ENCODE data around the gene ZFP36L2. TPM values are rescaled to one million over a fixed set of nuclear protein-coding genes. Genes with fewer than 3 reads are reported as not detected.

Gene ZFP36L2
- polyA plus RNA-seq, 1 of the 3 experiments (the other 2 are of a cell fraction), result 18.4 TPM

DNA sequence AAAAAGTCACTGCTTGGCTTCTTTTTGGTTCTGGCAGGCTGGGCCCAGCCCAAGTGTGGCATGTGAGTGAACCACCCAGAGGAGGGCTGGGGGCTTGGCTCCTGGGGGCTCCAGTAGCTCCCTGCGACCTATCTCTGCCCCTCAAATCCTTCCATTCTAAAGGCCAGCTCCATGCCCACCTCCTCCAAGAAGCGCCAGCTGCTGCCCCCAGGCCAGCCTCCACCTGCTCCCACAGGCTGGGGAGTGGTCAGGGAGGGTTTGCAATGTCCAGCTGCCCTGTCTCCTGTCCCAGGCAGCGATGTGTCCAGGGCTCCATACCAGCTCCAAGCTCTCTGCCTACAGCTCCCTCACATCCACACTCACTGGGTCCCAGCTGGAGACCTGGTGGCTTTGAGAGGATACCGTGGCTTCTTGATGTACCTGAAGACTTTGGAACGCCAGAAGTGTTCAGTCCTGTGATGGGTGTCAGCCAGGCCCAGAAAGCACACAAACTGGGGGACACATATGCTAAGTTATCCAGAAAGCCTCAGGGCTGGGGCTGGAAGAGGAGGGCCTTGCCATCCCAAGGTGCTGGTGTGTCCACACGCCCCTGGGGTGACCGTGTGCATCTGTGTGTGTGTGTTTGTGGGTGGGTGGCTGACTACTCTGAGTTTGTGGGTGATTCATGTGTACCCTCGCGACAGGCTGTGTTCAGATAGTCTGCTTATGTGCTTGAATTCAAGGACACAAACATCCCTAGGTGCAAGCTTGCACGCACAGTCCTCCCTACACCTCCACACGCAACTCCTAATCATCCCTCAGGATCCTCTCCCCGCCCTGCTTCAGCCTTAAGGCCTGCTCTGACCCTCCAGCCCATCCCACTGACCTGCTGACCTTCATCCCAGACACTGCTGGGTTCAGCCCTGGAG is 33.4 kb downstream of the ZFP36L2 start:
- H3K36me3 ChIP-seq (replicated peaks in 1 of 2; ENCODE audit: control insufficient read depth in 1 of 2, insufficient read depth in 2 of 2, low read length in 1 of 2), result no peaks in the 10 kb centered on the region
- no peak overlapping the region for H3K27ac ChIP-seq (ENCODE audit: low read depth in 2 of 2, low read length in 1 of 2)
- TF ChIP-seq SMC3 (IDR thresholded peaks at IDR 0.05; ENCODE audit: low read depth, low read length), result no peak
- TF ChIP-seq TAF1 (IDR thresholded peaks at IDR 0.05; ENCODE audit: borderline replicate concordance, low read depth, low read length), result no peak
- TF ChIP-seq, protein P1, sequence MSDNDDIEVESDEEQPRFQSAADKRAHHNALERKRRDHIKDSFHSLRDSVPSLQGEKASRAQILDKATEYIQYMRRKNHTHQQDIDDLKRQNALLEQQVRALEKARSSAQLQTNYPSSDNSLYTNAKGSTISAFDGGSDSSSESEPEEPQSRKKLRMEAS (IDR thresholded peaks at IDR 0.05; ENCODE audit: low read depth), result no peak
- no peak for TF ChIP-seq FOSL2 (IDR thresholded peaks at IDR 0.05; ENCODE audit: borderline replicate concordance, low read depth)
- no peak for TF ChIP-seq EZH2phosphoT487 (IDR thresholded peaks at IDR 0.05; ENCODE audit: borderline replicate concordance, low read depth)
- no peak for TF ChIP-seq GABPA (IDR thresholded peaks at IDR 0.05; ENCODE audit: low read depth)
- no peak for TF ChIP-seq MXI1 (IDR thresholded peaks at IDR 0.05; ENCODE audit: low read depth, low read length)
- no peak for TF ChIP-seq GATA2 (CRISPR knock-in tag; IDR thresholded peaks at IDR 0.05)
- TF ChIP-seq NFIC (IDR thresholded peaks at IDR 0.05; ENCODE audit: borderline replicate concordance), result no peak
- TF ChIP-seq, protein P2, sequence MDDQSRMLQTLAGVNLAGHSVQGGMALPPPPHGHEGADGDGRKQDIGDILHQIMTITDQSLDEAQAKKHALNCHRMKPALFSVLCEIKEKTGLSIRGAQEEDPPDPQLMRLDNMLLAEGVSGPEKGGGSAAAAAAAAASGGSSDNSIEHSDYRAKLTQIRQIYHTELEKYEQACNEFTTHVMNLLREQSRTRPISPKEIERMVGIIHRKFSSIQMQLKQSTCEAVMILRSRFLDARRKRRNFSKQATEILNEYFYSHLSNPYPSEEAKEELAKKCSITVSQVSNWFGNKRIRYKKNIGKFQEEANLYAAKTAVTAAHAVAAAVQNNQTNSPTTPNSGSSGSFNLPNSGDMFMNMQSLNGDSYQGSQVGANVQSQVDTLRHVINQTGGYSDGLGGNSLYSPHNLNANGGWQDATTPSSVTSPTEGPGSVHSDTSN (IDR thresholded peaks at IDR 0.05), result no peak
- no peak for TF ChIP-seq MEF2A (IDR thresholded peaks at IDR 0.05; ENCODE audit: borderline replicate concordance, low read depth)
- ChIA-PET POLR2A (interaction anchor here (1.1 kb wide), 1 partner anchor 29 kb away, joined by 4 read pairs; no protein-coding TSS in a partner anchor), CTCF (interaction anchor here (0.7 to 2.5 kb wide), 6 partner anchors 13 to 292 kb away, joined by 3 to 7 read pairs (median 3); no protein-coding TSS in a partner anchor)
- H3K9me2 ChIP-seq, result no peaks in the 10 kb centered on the region
- no peak overlapping the region for H2AFZ ChIP-seq (ENCODE audit: low read depth)
- H3F3A ChIP-seq (replicated peaks; ENCODE audit: insufficient read depth), result no peaks in the 10 kb centered on the region
- H3K4me1 ChIP-seq (ENCODE audit: control insufficient read depth in 1 of 2, insufficient read depth in 2 of 2, low read depth in 1 of 2, low read length in 1 of 2), result peaks cover 0 to 14% of the 10 kb centered on the region in 2 experiments; a peak in 1 of 4 replicates
- WGBS (ENCODE audit: low lambda C conversion rate), result 86% methylated on average over 11 of the region's 12 CpGs
- H4K20me1 ChIP-seq (ENCODE audit: insufficient read depth), result no peaks in the 10 kb centered on the region
- H3K4me3 ChIP-seq (ENCODE audit: low read depth in 2 of 2, low read length in 1 of 2), result no peak overlapping the region
- no peaks in the 10 kb centered on the region for H3K79me2 ChIP-seq (ENCODE audit: insufficient read depth)
- no peaks in the 10 kb centered on the region for H3K27me3 ChIP-seq (ENCODE audit: insufficient read depth)
- no peak overlapping the region for H3K9ac ChIP-seq
- DNase-seq, result no peak
- no peaks in the 10 kb centered on the region for H3K9me3 ChIP-seq
- no peak overlapping the region for H3K4me2 ChIP-seq

DNA sequence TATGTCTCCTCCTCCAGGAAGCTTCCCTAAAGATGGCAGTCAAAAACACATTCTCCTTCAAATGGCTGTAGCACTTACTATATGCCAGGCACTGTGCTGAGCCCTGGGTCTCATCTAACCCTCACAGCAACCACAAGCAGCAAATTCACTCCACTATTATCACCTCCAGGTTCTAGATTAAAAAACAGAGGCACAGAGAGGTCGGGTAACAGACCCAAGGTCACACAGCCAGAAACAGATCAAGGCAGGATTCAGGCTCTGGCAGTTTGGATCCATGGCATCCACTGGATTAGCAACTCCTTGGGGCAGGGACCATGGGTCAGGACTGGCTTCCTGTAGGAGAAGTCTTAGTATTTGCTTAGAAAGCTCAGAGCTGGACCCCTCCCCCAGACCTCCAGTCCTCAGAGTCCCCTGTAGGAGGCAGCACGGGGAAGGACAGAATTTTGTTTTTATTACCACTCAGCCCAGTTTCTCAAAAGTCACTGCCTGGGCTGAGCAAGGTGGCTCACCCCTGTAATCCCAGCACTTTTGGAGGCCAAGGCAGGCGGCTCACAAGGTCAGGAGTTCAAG is 34.4 kb downstream of the ZFP36L2 start:
- H2AFZ ChIP-seq (ENCODE audit: low read depth), result no peak overlapping the region
- 0 out of 2 replicates have a peak, but pooled peaks have one; percentile 2 for TF ChIP-seq RAD21 (IDR thresholded peaks at IDR 0.05; ENCODE audit: low read length)
- TF ChIP-seq, protein P3, sequence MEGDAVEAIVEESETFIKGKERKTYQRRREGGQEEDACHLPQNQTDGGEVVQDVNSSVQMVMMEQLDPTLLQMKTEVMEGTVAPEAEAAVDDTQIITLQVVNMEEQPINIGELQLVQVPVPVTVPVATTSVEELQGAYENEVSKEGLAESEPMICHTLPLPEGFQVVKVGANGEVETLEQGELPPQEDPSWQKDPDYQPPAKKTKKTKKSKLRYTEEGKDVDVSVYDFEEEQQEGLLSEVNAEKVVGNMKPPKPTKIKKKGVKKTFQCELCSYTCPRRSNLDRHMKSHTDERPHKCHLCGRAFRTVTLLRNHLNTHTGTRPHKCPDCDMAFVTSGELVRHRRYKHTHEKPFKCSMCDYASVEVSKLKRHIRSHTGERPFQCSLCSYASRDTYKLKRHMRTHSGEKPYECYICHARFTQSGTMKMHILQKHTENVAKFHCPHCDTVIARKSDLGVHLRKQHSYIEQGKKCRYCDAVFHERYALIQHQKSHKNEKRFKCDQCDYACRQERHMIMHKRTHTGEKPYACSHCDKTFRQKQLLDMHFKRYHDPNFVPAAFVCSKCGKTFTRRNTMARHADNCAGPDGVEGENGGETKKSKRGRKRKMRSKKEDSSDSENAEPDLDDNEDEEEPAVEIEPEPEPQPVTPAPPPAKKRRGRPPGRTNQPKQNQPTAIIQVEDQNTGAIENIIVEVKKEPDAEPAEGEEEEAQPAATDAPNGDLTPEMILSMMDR (IDR thresholded peaks at IDR 0.05), result peak; percentile 28; the same call in 1 of the 2 replicates
- TF ChIP-seq FOXJ3 (CRISPR knock-in tag; IDR thresholded peaks at IDR 0.05), result no peak
- TF ChIP-seq FOSL2 (IDR thresholded peaks at IDR 0.05; ENCODE audit: borderline replicate concordance, low read depth), result no peak
- H3K9ac ChIP-seq, result no peak overlapping the region
- WGBS (ENCODE audit: low lambda C conversion rate), result 76% methylated on average over 3 of the region's 3 CpGs
- no peak overlapping the region for H3K4me2 ChIP-seq
- H3K79me2 ChIP-seq (ENCODE audit: insufficient read depth), result no peaks in the 10 kb centered on the region
- H3K4me3 ChIP-seq (ENCODE audit: low read depth in 2 of 2, low read length in 1 of 2), result no peak overlapping the region
- H3K9me3 ChIP-seq, result no peaks in the 10 kb centered on the region
- no peaks in the 10 kb centered on the region for H3K27me3 ChIP-seq (ENCODE audit: insufficient read depth)
- no peaks in the 10 kb centered on the region for H3K9me2 ChIP-seq
- H3K27ac ChIP-seq (ENCODE audit: low read depth in 2 of 2, low read length in 1 of 2), result no peak overlapping the region
- peaks cover 0 to 14% of the 10 kb centered on the region in 2 experiments; a peak in 1 of 4 replicates for H3K4me1 ChIP-seq (ENCODE audit: control insufficient read depth in 1 of 2, insufficient read depth in 2 of 2, low read depth in 1 of 2, low read length in 1 of 2)
- H3F3A ChIP-seq (replicated peaks; ENCODE audit: insufficient read depth), result no peaks in the 10 kb centered on the region
- no peaks in the 10 kb centered on the region for H4K20me1 ChIP-seq (ENCODE audit: insufficient read depth)
- CTCF ChIA-PET, result interaction anchor here (0.8 to 2.5 kb wide), 4 partner anchors 14 to 293 kb away, joined by 3 to 7 read pairs (median 4); no protein-coding TSS in a partner anchor
- no peaks in the 10 kb centered on the region for H3K36me3 ChIP-seq (replicated peaks in 1 of 2; ENCODE audit: control insufficient read depth in 1 of 2, insufficient read depth in 2 of 2, low read length in 1 of 2)
- DNase-seq, result no peak
- POLR2A ChIA-PET, result interaction anchor here (1.1 kb wide), 1 partner anchor 30 kb away, joined by 4 read pairs; no protein-coding TSS in a partner anchor
